Activated naive CD4-positive, alpha-beta T cell treated with anti-CD3 and anti-CD28 coated beads, Interleukin-2, amount 50 U/mL, for 72 hours (primary cell): ENCODE results near the gene CD81. TPM values are rescaled to one million over a fixed set of nuclear protein-coding genes. Genes with fewer than 3 reads are reported as not detected.

Experiments used
- ATAC-seq, 2 donors: fragments of 150-1000 bp; cut with Tn5 transposase; 2 replicates each; pipeline ENCODE4 v1.10.0; 2021; ENCODE audit warnings: mild to moderate bottlenecking in 2 of 2, moderate library complexity in 2 of 2
- DNase-seq, 2 donors: peaks; one replicate each; pipeline ENCODE4 v3.0.0; 2021 to 2022; ENCODE audit warnings: low spot score in 2 of 2
- H3K27ac Mint-ChIP-seq, 2 donors: one replicate each; pipeline ENCODE4 v1.8.0; 2022; ENCODE audit warnings: mild to moderate bottlenecking in 2 of 2, mixed read lengths in 2 of 2
- H3K36me3 Mint-ChIP-seq, 2 donors: one replicate each; pipeline ENCODE4 v1.8.0; 2022; ENCODE audit warnings: mixed read lengths in 2 of 2
- H3K9me3 Mint-ChIP-seq, 2 donors: one replicate each; pipeline ENCODE4 v1.8.0; 2022; ENCODE audit warnings: mixed read lengths in 2 of 2
- total RNA-seq, 2 donors: library from RNA; stranded (reverse); gene quantifications; one replicate each; pipeline ENCODE4 v1.2.3, GENCODE V29; 2022

Gene CD81
- total RNA-seq, 2 donors from 2014 or later = 107 to 142 TPM

- Mint-ChIP-seq H3K9me3 (no peaks in the 10 kb centered on the region), H3K27ac (peak overlapping the region in 1 of 2 donors; percentile 25), H3K36me3 (no peaks in the 10 kb centered on the region)
- DNase-seq (no peak), ATAC-seq (no peak)
Measured at GRCh38 chr11:2392241-2392959, 15.3 kb downstream of the CD81 start.

GRCh38 chr11:2393111-2393868, 16.2 kb downstream of the CD81 start:
- H3K9me3 Mint-ChIP-seq = no peaks in the 10 kb centered on the region
- DNase-seq = no peak
- no peaks in the 10 kb centered on the region for H3K36me3 Mint-ChIP-seq
- no peak overlapping the region for H3K27ac Mint-ChIP-seq
- ATAC-seq = no peak

GRCh38 chr11:2393941-2394817, 17.1 kb downstream of the CD81 start:
- Mint-ChIP-seq H3K36me3 (no peaks in the 10 kb centered on the region), H3K27ac (peak overlapping the region in 1 of 2 donors; percentile 60), H3K9me3 (no peaks in the 10 kb centered on the region)
- ATAC-seq = no peak
- DNase-seq = no peak

- ATAC-seq (no peak), DNase-seq (no peak)
- H3K9me3 Mint-ChIP-seq = no peaks in the 10 kb centered on the region
- no peaks in the 10 kb centered on the region for H3K36me3 Mint-ChIP-seq
- peak overlapping the region in 1 of 2 donors; percentile 60 for H3K27ac Mint-ChIP-seq
Measured at GRCh38 chr11:2394818-2395105, 17.7 kb downstream of the CD81 start.

- ATAC-seq (no peak), DNase-seq (no peak)
- Mint-ChIP-seq H3K9me3 (no peaks in the 10 kb centered on the region), H3K36me3 (peaks cover 0 to under 1% of the 10 kb centered on the region in 2 donors), H3K27ac (peak overlapping the region in 1 of 2 donors; percentile 60)
Measured at GRCh38 chr11:2395211-2395730, 18.2 kb downstream of the CD81 start.

- H3K36me3 Mint-ChIP-seq = peaks cover 0 to 6% of the 10 kb centered on the region in 2 donors
- no peaks in the 10 kb centered on the region for H3K9me3 Mint-ChIP-seq
- DNase-seq = no peak
- no peak for ATAC-seq
- H3K27ac Mint-ChIP-seq = no peak overlapping the region
Measured at GRCh38 chr11:2395856-2396255, 18.7 kb downstream of the CD81 start.

GRCh38 chr11:2396471-2396870, 19.4 kb downstream of the CD81 start:
- no peak for DNase-seq
- Mint-ChIP-seq H3K27ac (no peak overlapping the region), H3K36me3 (peaks cover 0 to 6% of the 10 kb centered on the region in 2 donors), H3K9me3 (no peaks in the 10 kb centered on the region)
- no peak for ATAC-seq

GRCh38 chr11:2397005-2397404, 19.9 kb downstream of the CD81 start:
- Mint-ChIP-seq H3K27ac (no peak overlapping the region), H3K36me3 (peaks cover 0 to 6% of the 10 kb centered on the region in 2 donors), H3K9me3 (no peaks in the 10 kb centered on the region)
- no peak for DNase-seq
- ATAC-seq = no peak

- no peak for ATAC-seq
- Mint-ChIP-seq H3K9me3 (no peaks in the 10 kb centered on the region), H3K36me3 (peaks cover 0 to 13% of the 10 kb centered on the region in 2 donors), H3K27ac (peak overlapping the region; percentile 95 to 97)
- DNase-seq = no peak
Measured at GRCh38 chr11:2398664-2399355, 21.7 kb downstream of the CD81 start.

GRCh38 chr11:2399488-2400068, 22.5 kb downstream of the CD81 start:
- DNase-seq = peak in 1 of 2 donors; percentile 69
- peaks cover 0 to 13% of the 10 kb centered on the region in 2 donors for H3K36me3 Mint-ChIP-seq
- ATAC-seq = no peak
- no peaks in the 10 kb centered on the region for H3K9me3 Mint-ChIP-seq
- peak overlapping the region; percentile 95 to 97 for H3K27ac Mint-ChIP-seq

- Mint-ChIP-seq H3K36me3 (peaks cover 0 to 13% of the 10 kb centered on the region in 2 donors), H3K9me3 (no peaks in the 10 kb centered on the region), H3K27ac (peak within 1 kb of the TSS; percentile 96 to 97)
- ATAC-seq = peak; percentile 89 to 90
- peak; percentile 100 for DNase-seq
Measured at GRCh38 chr11:2400069-2400761, 23.1 kb downstream of the CD81 start, which contains the start of gene TSSC4. TSSC4 (plus strand) TSS chr11:2400750; CDS start chr11:2402634, 1,884 bp downstream.

GRCh38 chr11:2400762-2401435, 23.8 kb downstream of the CD81 start:
- peak overlapping the region; percentile 96 to 97 for H3K27ac Mint-ChIP-seq
- no peak for DNase-seq
- no peaks in the 10 kb centered on the region for H3K9me3 Mint-ChIP-seq
- H3K36me3 Mint-ChIP-seq = peaks cover 0 to 13% of the 10 kb centered on the region in 2 donors
- ATAC-seq = no peak

GRCh38 chr11:2401436-2401984, 24.4 kb downstream of the CD81 start:
- Mint-ChIP-seq H3K36me3 (peaks cover 0 to 13% of the 10 kb centered on the region in 2 donors), H3K27ac (peak overlapping the region; percentile 94 to 97), H3K9me3 (no peaks in the 10 kb centered on the region)
- DNase-seq = no peak
- no peak for ATAC-seq

- Mint-ChIP-seq H3K9me3 (no peaks in the 10 kb centered on the region), H3K36me3 (peaks cover 0 to 13% of the 10 kb centered on the region in 2 donors), H3K27ac (peak overlapping the region in 1 of 2 donors; percentile 97)
- ATAC-seq (no peak), DNase-seq (no peak)
Measured at GRCh38 chr11:2402106-2402505, 25.0 kb downstream of the CD81 start.
